Mesothelial cell of epicardium (in vitro differentiated cells): ENCODE results near the gene CELA1. TPM values are rescaled to one million over a fixed set of nuclear protein-coding genes. Genes with fewer than 3 reads are reported as not detected.
A peak's percentile ranks its signal among the peaks of the same experiment; 100 is the strongest.

Experiments used
- DNase-seq, 2 experiments: peaks; one replicate each; pipeline ENCODE4 v3.0.0; 2021; ENCODE audit warnings: low spot score in 2 of 2; ENCODE audit not compliant: unreplicated experiment in 2 of 2
- H3K27ac Mint-ChIP-seq: 2 replicates; pipeline ENCODE4 v1.8.0; 2021; ENCODE audit warnings: mixed read lengths
- H3K27me3 Mint-ChIP-seq: 2 replicates; pipeline ENCODE4 v1.8.0; 2021; ENCODE audit warnings: low read depth, mixed read lengths
- H3K36me3 Mint-ChIP-seq: 2 replicates; pipeline ENCODE4 v1.8.0; 2021; ENCODE audit warnings: mixed read lengths
- H3K4me1 Mint-ChIP-seq: 2 replicates; pipeline ENCODE4 v1.8.0; 2021; ENCODE audit warnings: mixed read lengths
- H3K4me3 Mint-ChIP-seq: 2 replicates; pipeline ENCODE4 v1.8.0; 2021; ENCODE audit warnings: mild to moderate bottlenecking, moderate library complexity, mixed read lengths
- H3K9me3 Mint-ChIP-seq: 2 replicates; pipeline ENCODE4 v1.8.0; 2021; ENCODE audit warnings: mixed read lengths
- total RNA-seq: library from RNA; stranded (reverse); gene quantifications from 3 replicates; pipeline ENCODE4 v1.2.1, GENCODE V29; 2021
- TF ChIP-seq, protein P1 (sequence below): fragments of 200-600 bp; sonication (generic); IDR thresholded peaks from one replicate; pipeline ENCODE4 v1.5.0; 2021; ENCODE audit warnings: antibody characterized with exemption; ENCODE audit not compliant: unreplicated experiment

The CELA1 gene
- total RNA-seq, 1 donor from 2014 or later, result not detected

DNA sequence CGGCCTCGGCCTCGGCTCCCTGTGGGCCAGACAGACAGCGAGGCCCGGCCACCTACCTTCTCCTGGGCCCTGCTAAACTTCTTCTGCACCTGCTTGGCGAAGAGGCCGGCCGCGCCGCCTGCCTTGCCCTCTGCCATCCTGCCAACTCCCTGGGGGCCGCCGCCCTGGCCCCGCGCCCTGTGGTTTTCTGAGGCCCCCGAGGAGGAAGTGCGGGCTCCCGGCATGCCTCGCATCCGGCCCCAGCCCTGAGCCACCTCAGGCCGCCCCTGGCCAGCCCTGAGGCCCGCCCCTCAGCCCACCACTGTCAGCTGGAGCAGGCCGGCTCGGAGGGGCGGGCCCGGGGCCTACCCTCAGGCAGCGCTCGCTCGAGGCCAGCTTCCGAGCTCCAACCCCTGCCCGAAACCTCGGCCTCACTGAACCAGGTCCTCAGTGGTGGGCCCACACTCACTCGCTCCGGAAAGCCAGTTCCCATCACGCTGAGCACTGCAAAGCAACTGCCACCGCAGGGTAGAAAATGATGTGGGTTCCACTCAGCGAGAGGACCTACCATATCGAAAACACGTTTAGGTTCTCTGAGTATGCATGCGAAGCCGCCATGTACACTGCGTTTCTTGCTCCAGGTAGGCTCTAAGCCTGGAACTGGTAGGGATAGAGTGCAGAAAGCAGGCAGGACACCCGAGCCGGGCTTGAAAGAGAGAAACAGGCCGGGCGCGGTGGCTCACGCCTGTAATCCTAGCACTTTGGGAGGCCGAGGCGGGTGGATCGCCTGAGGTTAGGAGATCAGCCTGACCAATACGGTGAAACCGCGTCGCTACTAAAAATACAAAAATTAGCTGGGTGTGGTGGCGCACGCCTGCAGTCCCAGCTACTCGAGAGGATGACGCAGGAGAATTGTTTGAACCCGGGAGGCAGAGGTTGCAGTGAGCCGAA is 22.2 kb downstream of the CELA1 start, which contains the start of gene BIN2:
BIN2 (minus strand) TSS at position 209 of the 930 bp plus-strand sequence; CDS start at position 137, 72 bp downstream.
- no peaks in the 10 kb centered on the region for H3K36me3 Mint-ChIP-seq
- no peak within 1 kb of the TSS for H3K4me3 Mint-ChIP-seq
- no peaks in the 10 kb centered on the region for H3K9me3 Mint-ChIP-seq
- no peaks in the 10 kb centered on the region for H3K27me3 Mint-ChIP-seq
- DNase-seq, result no peak
- no peak within 1 kb of the TSS for H3K27ac Mint-ChIP-seq
- peaks cover 33% of the 10 kb centered on the region for H3K4me1 Mint-ChIP-seq
- TF ChIP-seq, protein P1, sequence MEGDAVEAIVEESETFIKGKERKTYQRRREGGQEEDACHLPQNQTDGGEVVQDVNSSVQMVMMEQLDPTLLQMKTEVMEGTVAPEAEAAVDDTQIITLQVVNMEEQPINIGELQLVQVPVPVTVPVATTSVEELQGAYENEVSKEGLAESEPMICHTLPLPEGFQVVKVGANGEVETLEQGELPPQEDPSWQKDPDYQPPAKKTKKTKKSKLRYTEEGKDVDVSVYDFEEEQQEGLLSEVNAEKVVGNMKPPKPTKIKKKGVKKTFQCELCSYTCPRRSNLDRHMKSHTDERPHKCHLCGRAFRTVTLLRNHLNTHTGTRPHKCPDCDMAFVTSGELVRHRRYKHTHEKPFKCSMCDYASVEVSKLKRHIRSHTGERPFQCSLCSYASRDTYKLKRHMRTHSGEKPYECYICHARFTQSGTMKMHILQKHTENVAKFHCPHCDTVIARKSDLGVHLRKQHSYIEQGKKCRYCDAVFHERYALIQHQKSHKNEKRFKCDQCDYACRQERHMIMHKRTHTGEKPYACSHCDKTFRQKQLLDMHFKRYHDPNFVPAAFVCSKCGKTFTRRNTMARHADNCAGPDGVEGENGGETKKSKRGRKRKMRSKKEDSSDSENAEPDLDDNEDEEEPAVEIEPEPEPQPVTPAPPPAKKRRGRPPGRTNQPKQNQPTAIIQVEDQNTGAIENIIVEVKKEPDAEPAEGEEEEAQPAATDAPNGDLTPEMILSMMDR, result no peak

DNA sequence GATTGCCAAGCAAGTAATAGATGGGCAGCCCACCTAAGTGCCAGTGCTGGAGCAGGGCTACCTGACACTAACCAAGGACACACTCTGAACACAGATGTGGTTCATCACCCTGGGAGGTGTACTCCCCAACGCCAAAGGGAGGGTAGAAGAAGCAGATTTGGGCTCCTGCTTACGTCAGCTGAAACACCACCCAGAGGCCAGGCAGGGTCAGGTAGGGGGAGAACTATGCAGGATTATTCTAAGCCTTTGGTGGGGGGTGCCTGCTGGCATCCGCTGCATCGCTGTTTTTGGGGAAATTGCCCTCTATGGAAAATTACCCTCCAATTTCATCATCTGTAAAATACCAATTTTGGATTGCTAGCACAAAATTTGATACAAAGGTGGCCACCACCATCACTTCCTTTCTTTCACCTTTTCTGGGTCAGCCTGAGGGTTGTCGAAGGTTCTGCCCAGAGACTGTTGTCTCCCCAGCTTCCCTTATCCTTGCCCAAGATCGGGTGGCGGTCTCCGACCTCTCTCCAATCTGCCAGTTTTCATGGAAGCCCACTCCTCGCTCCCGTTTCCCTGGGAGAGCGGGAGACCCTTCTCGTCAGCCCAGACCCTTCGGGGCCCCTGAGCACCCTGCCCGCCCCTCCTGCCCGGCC is 23.0 kb downstream of the CELA1 start:
- H3K36me3 Mint-ChIP-seq, result no peaks in the 10 kb centered on the region
- no peak overlapping the region for H3K27ac Mint-ChIP-seq
- no peak for DNase-seq
- TF ChIP-seq, protein P1, result no peak
- H3K9me3 Mint-ChIP-seq, result no peaks in the 10 kb centered on the region
- no peak overlapping the region for H3K4me3 Mint-ChIP-seq
- no peaks in the 10 kb centered on the region for H3K27me3 Mint-ChIP-seq
- peaks cover 40% of the 10 kb centered on the region for H3K4me1 Mint-ChIP-seq

DNA sequence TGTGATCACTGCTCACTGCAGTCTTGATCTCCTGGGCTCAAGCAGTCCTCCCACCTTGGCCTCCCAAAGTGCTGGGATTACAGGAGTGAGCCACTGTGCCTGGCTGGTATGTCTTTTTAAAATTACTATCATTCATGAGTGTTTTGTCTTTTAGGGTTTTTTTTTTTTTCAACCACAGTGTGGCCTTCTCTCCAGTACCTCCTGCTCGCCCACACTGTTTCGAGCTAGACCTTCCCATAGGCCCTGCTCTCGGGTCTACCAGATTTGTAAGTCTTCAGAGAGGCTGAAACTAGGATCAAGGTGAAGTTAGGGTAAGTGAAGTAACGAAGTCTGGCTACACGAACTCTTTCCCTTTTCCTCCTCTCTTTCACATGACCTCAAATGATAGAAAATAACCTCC is 24.0 kb downstream of the CELA1 start:
- Mint-ChIP-seq H3K36me3 (no peaks in the 10 kb centered on the region), H3K4me1 (peaks cover 43% of the 10 kb centered on the region), H3K27ac (no peak overlapping the region), H3K4me3 (no peak overlapping the region), H3K9me3 (no peaks in the 10 kb centered on the region), H3K27me3 (no peaks in the 10 kb centered on the region)
- DNase-seq, result no peak
- TF ChIP-seq, protein P1, result no peak

DNA sequence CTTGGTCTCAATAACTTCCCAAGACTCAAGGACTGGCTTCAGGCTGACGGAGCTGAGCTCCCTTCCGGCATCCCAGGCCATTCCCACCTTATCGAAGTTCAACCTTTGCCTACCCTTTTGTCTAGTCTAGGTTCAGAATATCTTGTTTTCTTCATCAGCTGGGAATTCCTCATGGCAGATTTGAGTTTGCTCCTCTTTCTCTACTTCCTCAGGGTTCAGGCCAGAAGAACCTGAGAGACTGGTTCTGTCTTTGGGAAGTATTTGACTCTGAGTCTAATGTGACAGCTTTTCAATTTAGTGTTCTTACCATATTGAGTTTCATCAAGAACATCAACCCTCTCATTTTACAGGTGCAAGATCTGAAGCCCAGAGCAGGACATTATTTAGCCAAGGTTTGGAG is 24.6 kb downstream of the CELA1 start:
- peaks cover 40% of the 10 kb centered on the region for H3K4me1 Mint-ChIP-seq
- H3K36me3 Mint-ChIP-seq, result no peaks in the 10 kb centered on the region
- peak overlapping the region; percentile 89 for H3K27ac Mint-ChIP-seq
- DNase-seq, result no peak
- H3K4me3 Mint-ChIP-seq, result no peak overlapping the region
- H3K9me3 Mint-ChIP-seq, result no peaks in the 10 kb centered on the region
- no peaks in the 10 kb centered on the region for H3K27me3 Mint-ChIP-seq
- TF ChIP-seq, protein P1, result no peak

DNA sequence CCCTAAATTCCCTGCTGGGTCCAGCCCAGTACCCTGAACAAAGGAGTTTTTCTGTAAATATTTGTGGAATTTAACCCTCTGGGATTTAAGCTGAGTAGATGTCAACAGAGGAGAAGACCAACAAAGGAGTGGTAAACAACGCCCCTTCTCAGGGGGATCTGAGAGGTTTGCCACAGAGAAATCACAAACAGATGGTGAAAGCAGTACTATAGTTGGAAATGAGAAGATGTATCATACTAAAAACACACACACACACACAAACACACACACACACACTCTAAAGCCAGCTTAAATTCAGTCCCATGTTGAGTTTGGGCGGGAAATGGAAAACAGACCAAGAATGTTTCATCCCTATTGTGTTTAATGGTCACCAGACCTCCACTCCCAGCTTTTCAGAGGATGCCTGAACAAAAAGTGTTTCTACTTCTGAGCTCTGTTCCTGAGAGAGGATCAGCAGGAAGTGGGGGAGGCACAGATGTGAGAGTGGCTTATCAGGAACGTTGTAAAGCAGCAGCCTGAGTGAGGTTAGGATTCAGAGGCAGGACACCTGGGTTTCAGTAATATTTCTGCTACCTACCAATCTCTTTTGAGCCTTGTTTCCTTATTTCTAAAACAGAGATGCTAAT is 25.7 kb downstream of the CELA1 start:
- TF ChIP-seq, protein P1, result no peak
- Mint-ChIP-seq H3K27ac (peak overlapping the region; percentile 80), H3K27me3 (no peaks in the 10 kb centered on the region), H3K4me1 (peaks cover 38% of the 10 kb centered on the region), H3K9me3 (no peaks in the 10 kb centered on the region), H3K36me3 (no peaks in the 10 kb centered on the region), H3K4me3 (no peak overlapping the region)
- DNase-seq, result no peak
